Activated gamma-delta T cell (primary cell): ENCODE measurements around the gene DHX38.
"Not testable (repeated sequence)": the region's sequence is repeated elsewhere in the genome, so short reads cannot be mapped to it uniquely, and the experiment has no call there.

Experiments used
- DNase-seq: peaks from one replicate; lab custom pipeline; 2025; lab: John Stamatoyannopoulos, UW
- total RNA-seq, 2 donors: gene quantifications; one replicate each; lab custom pipeline; 2026; lab: John Stamatoyannopoulos, UW

The DHX38 gene
- 217 to 241 reads per million in 2 donors for total RNA-seq

- DNase-seq: peak; percentile 49
These were observed at the start of gene DHX38, which contains the start of gene TXNL4B for GRCh38 chr16:72093448-72094265. Gene DHX38, plus strand, starts transcription at chr16:72093847. Its CDS starts 2,311 bp downstream, at chr16:72096158. Gene TXNL4B, minus strand, starts transcription at chr16:72093620. Its CDS starts 2,871 bp downstream, at chr16:72090749.

GRCh38 chr16:72044296-72044695 is 49.4 kb upstream of the DHX38 start:
- DNase-seq: no peak

GRCh38 chr16:72044825-72045359 is 48.8 kb upstream of the DHX38 start:
- DNase-seq: no peak

- DNase-seq: no peak
These were observed 44.5 kb upstream of the DHX38 start for GRCh38 chr16:72049110-72049509.

GRCh38 chr16:72050769-72051464 is 42.7 kb upstream of the DHX38 start:
- DNase-seq: no peak

- no peak for DNase-seq
These were observed 41.8 kb upstream of the DHX38 start for GRCh38 chr16:72051818-72052217.

GRCh38 chr16:72054254-72054847 is 39.3 kb upstream of the DHX38 start, which contains the start of gene HP:
Gene HP, plus strand, starts transcription at chr16:72054505. Its CDS starts 148 bp downstream, at chr16:72054653.
- not testable (repeated sequence) for DNase-seq

- DNase-seq: no peak
These were observed 37.7 kb upstream of the DHX38 start for GRCh38 chr16:72055911-72056310.

GRCh38 chr16:72057313-72057712 is 36.3 kb upstream of the DHX38 start:
- not testable (repeated sequence) for DNase-seq

GRCh38 chr16:72059060-72059459 is 34.6 kb upstream of the DHX38 start:
- DNase-seq: not testable (repeated sequence)

- DNase-seq: no peak
These were observed 33.2 kb upstream of the DHX38 start for GRCh38 chr16:72060405-72060804.

GRCh38 chr16:72061564-72061963 is 32.1 kb upstream of the DHX38 start:
- no peak for DNase-seq

- no peak for DNase-seq
These were observed 29.2 kb upstream of the DHX38 start for GRCh38 chr16:72064361-72064894.

GRCh38 chr16:72066747-72067146 is 26.9 kb upstream of the DHX38 start:
- DNase-seq: no peak

GRCh38 chr16:72068930-72069329 is 24.7 kb upstream of the DHX38 start:
- no peak for DNase-seq

GRCh38 chr16:72072514-72073342 is 20.9 kb upstream of the DHX38 start:
- DNase-seq: no peak

GRCh38 chr16:72073560-72074230 is 20.0 kb upstream of the DHX38 start:
- no peak for DNase-seq

- not testable (repeated sequence) for DNase-seq
These were observed 18.6 kb upstream of the DHX38 start for GRCh38 chr16:72075067-72075466.

- DNase-seq: not testable (repeated sequence)
These were observed 16.5 kb upstream of the DHX38 start for GRCh38 chr16:72076991-72077706.
